CD4-positive, alpha-beta T cell (primary cell): ENCODE measurements around the gene RABL3. TPM values are rescaled to one million over a fixed set of nuclear protein-coding genes. Genes with fewer than 3 reads are reported as not detected.

Experiments
- ATAC-seq: fragments of 200-7000 bp; cut with Tn5 transposase; one replicate; pipeline ENCODE4 v1.10.0; 2022; ENCODE audit warnings: mild to moderate bottlenecking; ENCODE audit not compliant: poor library complexity
- CTCF ChIA-PET: fragments of 350-600 bp; sonication (Branson Sonifier 250); formaldehyde crosslinking; loops from one replicate; lab custom pipeline; 2021; ENCODE audit warnings: antibody characterized with exemption, inconsistent platforms; lab: Charles Lee
- POLR2A ChIA-PET: fragments of 350-600 bp; sonication (Branson Sonifier 250); formaldehyde crosslinking; loops from one replicate; lab custom pipeline; 2021; ENCODE audit warnings: antibody characterized with exemption, inconsistent platforms; lab: Charles Lee
- DNase-seq, 14 experiments: peaks; one replicate each; pipeline ENCODE4 v3.0.0-alpha.2; 2013 to 2020; ENCODE audit warnings: mixed read lengths in 2 of 14
- H3K27ac ChIP-seq, 2 donors: one replicate each; pipeline versions ENCODE4 v1.5.1 to v1.7.0; 2013; ENCODE audit warnings: low read length in 2 of 2, low read depth in 1 of 2, mild to moderate bottlenecking in 1 of 2
- H3K27me3 ChIP-seq, 2 experiments: 1 replicate in 1 of 2; 2 replicates in 1 of 2; pipeline versions ENCODE4 v1.6.1 to v1.7.0; 2013; ENCODE audit warnings: low read length in 2 of 2, control low read depth in 1 of 2, mild to moderate bottlenecking in 1 of 2, moderate library complexity in 1 of 2; ENCODE audit not compliant: insufficient read depth in 2 of 2, control insufficient read depth in 1 of 2
- H3K36me3 ChIP-seq: one replicate; pipeline ENCODE4 v1.6.1; 2013; ENCODE audit warnings: low read length, control low read depth; ENCODE audit not compliant: insufficient read depth
- H3K4me1 ChIP-seq: one replicate; pipeline ENCODE4 v1.6.1; 2013; ENCODE audit warnings: low read length, control low read depth; ENCODE audit not compliant: insufficient read depth
- H3K4me3 ChIP-seq: one replicate; pipeline ENCODE4 v1.5.1; 2013; ENCODE audit warnings: mild to moderate bottlenecking, low read length, moderate library complexity
- H3K9me3 ChIP-seq, 2 experiments: 1 replicate in 1 of 2; 2 replicates in 1 of 2; pipeline versions ENCODE4 v1.6.1 to v1.7.0; 2013; ENCODE audit warnings: low read length in 2 of 2, mild to moderate bottlenecking in 2 of 2, control low read depth in 1 of 2, moderate library complexity in 1 of 2; ENCODE audit not compliant: control insufficient read depth in 1 of 2, insufficient read depth in 1 of 2
- H3K27ac Mint-ChIP-seq: one replicate; pipeline ENCODE4 v1.8.0; 2020; ENCODE audit warnings: mixed read lengths
- H3K27me3 Mint-ChIP-seq: one replicate; pipeline ENCODE4 v1.8.0; 2021; ENCODE audit warnings: mixed read lengths
- H3K36me3 Mint-ChIP-seq: one replicate; pipeline ENCODE4 v1.8.0; 2021; ENCODE audit warnings: low read depth, mixed read lengths
- H3K4me1 Mint-ChIP-seq: one replicate; pipeline ENCODE4 v1.8.0; 2021; ENCODE audit warnings: low read depth, mixed read lengths
- H3K4me3 Mint-ChIP-seq: one replicate; pipeline ENCODE4 v1.8.0; 2020; ENCODE audit warnings: mild to moderate bottlenecking, mixed read lengths
- H3K9me3 Mint-ChIP-seq: one replicate; pipeline ENCODE4 v1.8.0; 2020; ENCODE audit warnings: mixed read lengths
- CTCF ChIP-seq: fragments of 200-600 bp; IDR thresholded peaks from one replicate; pipeline ENCODE4 v1.8.0; 2022; ENCODE audit warnings: antibody characterized with exemption, mild to moderate bottlenecking
- intact Hi-C, 2 experiments: fragments of 100-400 bp; cut with DNase I in 1 of 2; cut with micrococcal nuclease in 1 of 2; formaldehyde crosslinking; loops; one replicate each; pipeline versions ENCODE4 v1.15.1 to v1.9.0; 2023 to 2025; cut with DNase I, micrococcal nuclease
- total RNA-seq, 174 experiments: library from RNA in 2 of 174; stranded (reverse) in 2 of 174; gene quantifications; one replicate each; pipeline ENCODE4 v1.2.3 and lab custom pipeline; 2021 to 2026

The RABL3 gene
- total RNA-seq, 2 experiments from 2014 or later, result 12.9 to 13.6 TPM

- no peak for DNase-seq
- no peaks in the 10 kb centered on the region for H3K9me3 Mint-ChIP-seq
- H3K9me3 ChIP-seq, result no peaks in the 10 kb centered on the region
- H3K36me3 ChIP-seq, result peaks cover 27% of the 10 kb centered on the region
- H3K4me3 Mint-ChIP-seq, result no peak overlapping the region
- no peak overlapping the region for H3K4me3 ChIP-seq
- no peaks in the 10 kb centered on the region for H3K27me3 Mint-ChIP-seq
- no peaks in the 10 kb centered on the region for H3K27me3 ChIP-seq
- no peak for TF ChIP-seq CTCF
- no peaks in the 10 kb centered on the region for H3K4me1 ChIP-seq
- no peak for ATAC-seq
- H3K27ac Mint-ChIP-seq, result no peak overlapping the region
- ChIA-PET CTCF (interaction anchor here (0.6 kb wide), 1 partner anchor 32 kb away, joined by 3 read pairs; no protein-coding TSS in a partner anchor), POLR2A (no interaction called here)
- intact Hi-C loops, result no loop called here
- peaks cover 32% of the 10 kb centered on the region for H3K36me3 Mint-ChIP-seq
- H3K4me1 Mint-ChIP-seq, result peaks cover 35% of the 10 kb centered on the region
- no peak overlapping the region for H3K27ac ChIP-seq
Observed at GRCh38 chr3:120769436-120769835, 27.1 kb upstream of the RABL3 start.

DNA sequence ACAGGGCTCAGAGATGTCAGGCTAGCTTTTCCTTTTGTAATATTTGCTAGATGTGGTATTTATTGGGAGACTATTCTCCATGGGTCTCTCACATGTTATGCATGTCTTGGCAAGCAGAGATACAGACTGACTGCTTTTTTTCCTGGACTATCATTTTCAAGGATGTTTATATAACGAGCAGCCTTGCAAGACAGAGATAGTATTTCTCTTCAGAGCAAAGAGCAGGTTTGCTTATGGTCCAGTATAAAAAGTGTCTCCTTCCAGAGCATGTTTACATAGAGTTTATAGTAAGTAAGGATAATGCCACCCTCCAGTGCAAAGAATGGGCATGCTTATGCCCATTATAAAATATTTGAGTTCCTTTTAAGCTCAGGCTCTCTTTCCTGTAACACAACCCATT is 24.8 kb upstream of the RABL3 start:
- POLR2A ChIA-PET, result interaction anchor here (1.4 kb wide), 1 partner anchor 171 kb away, joined by 4 read pairs; the partner anchor contains the start of gene NDUFB4
- H3K27me3 Mint-ChIP-seq, result no peaks in the 10 kb centered on the region
- no peaks in the 10 kb centered on the region for H3K9me3 Mint-ChIP-seq
- intact Hi-C loops, result no loop called here
- DNase-seq, result no peak
- H3K36me3 ChIP-seq, result peaks cover 16% of the 10 kb centered on the region
- H3K27ac ChIP-seq, result no peak overlapping the region
- no peaks in the 10 kb centered on the region for H3K9me3 ChIP-seq
- no peak for ATAC-seq
- no peaks in the 10 kb centered on the region for H3K27me3 ChIP-seq
- H3K4me1 ChIP-seq, result no peaks in the 10 kb centered on the region
- CTCF ChIA-PET, result no interaction called here
- no peak overlapping the region for H3K4me3 ChIP-seq
- peaks cover 25% of the 10 kb centered on the region for H3K36me3 Mint-ChIP-seq
- TF ChIP-seq CTCF, result no peak
- no peak overlapping the region for H3K4me3 Mint-ChIP-seq
- H3K27ac Mint-ChIP-seq, result no peak overlapping the region
- peaks cover 53% of the 10 kb centered on the region for H3K4me1 Mint-ChIP-seq

DNA sequence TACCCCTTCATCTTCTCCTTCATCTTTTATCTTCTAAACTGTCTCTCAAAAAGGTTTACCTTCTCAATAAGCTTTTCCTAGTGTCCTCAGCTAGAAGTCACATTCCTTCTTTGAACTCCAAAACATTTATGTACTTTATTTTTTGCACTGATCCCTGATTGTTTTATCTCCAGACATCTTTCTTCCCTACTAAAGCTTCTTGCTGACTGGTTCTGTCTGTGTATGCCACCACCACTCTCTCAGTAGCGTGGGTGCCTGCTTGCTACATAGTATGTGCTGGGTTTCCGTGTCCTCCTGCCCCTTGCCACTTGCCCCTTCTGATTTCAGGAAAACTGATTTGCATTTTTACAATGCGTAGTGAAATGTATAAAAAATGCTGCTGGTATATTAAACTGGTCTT is 24.3 kb upstream of the RABL3 start:
- no peak overlapping the region for H3K27ac ChIP-seq
- no peak overlapping the region for H3K4me3 Mint-ChIP-seq
- POLR2A ChIA-PET, result no interaction called here
- no peak overlapping the region for H3K4me3 ChIP-seq
- no peaks in the 10 kb centered on the region for H3K9me3 ChIP-seq
- TF ChIP-seq CTCF, result no peak
- H3K4me1 ChIP-seq, result no peaks in the 10 kb centered on the region
- no peaks in the 10 kb centered on the region for H3K9me3 Mint-ChIP-seq
- intact Hi-C loops, result no loop called here
- no peaks in the 10 kb centered on the region for H3K27me3 ChIP-seq
- ATAC-seq (no peak), DNase-seq (no peak)
- no peak overlapping the region for H3K27ac Mint-ChIP-seq
- no peaks in the 10 kb centered on the region for H3K27me3 Mint-ChIP-seq
- H3K4me1 Mint-ChIP-seq, result peaks cover 55% of the 10 kb centered on the region
- peaks cover 20% of the 10 kb centered on the region for H3K36me3 Mint-ChIP-seq
- H3K36me3 ChIP-seq, result peaks cover 11% of the 10 kb centered on the region
- CTCF ChIA-PET, result no interaction called here
